HCT116 (cell line): ENCODE measurements around the gene DIDO1. TPM values are rescaled to one million over a fixed set of nuclear protein-coding genes. Genes with fewer than 3 reads are reported as not detected.

Experiments used
- ATAC-seq: fragments of 200-7000 bp; cut with Tn5 transposase; 2 replicates; pipeline ENCODE4 v1.9.1; 2020; ENCODE audit warnings: mild to moderate bottlenecking, moderate library complexity
- BruUV-seq: library from RNA; stranded (reverse); fragments of 400-500 nt; replicated peaks from 2 replicates; lab custom pipeline; 2021; lab: Mats Ljungman, UMichigan
- CTCF ChIA-PET: fragments of 300-600 bp; sonication (Branson Sonifier 250); formaldehyde crosslinking; loops from one replicate; lab custom pipeline; 2021; ENCODE audit warnings: antibody characterized with exemption; lab: Charles Lee
- POLR2A ChIA-PET: fragments of 300-600, 350-600 bp; sonication (Branson Sonifier 250); formaldehyde crosslinking; loops from one replicate; lab custom pipeline; 2021; ENCODE audit warnings: antibody characterized with exemption; lab: Charles Lee
- RAD21 ChIA-PET, 2 experiments: fragments of 300-600 bp; sonication (Branson Sonifier 250); formaldehyde crosslinking; loops; one replicate each; lab custom pipeline; 2023; ENCODE audit warnings: low total read pairs in 2 of 2; ENCODE audit not compliant: uncharacterized antibody in 2 of 2, unreplicated experiment in 2 of 2, low non-redundant PET in 1 of 2; lab: Charles Lee
- DNase-seq: peaks from one replicate; pipeline ENCODE4 v3.0.0-alpha.2; 2010; ENCODE audit warnings: low read depth, low spot score
- H2AFZ ChIP-seq: fragments of 200-600 bp; shearing (Covaris generic), sonication (generic); 2 replicates; pipeline ENCODE4 v1.6.1; 2017; ENCODE audit warnings: low read depth, mixed run types, mixed read lengths, antibody characterized with exemption, low read length; ENCODE audit not compliant: poor library complexity, severe bottlenecking
- H3K27ac ChIP-seq: 2 replicates; pipeline ENCODE4 v1.5.1; 2012; ENCODE audit warnings: low read depth, low read length
- H3K27me3 ChIP-seq: fragments of 200-600 bp; sonication (generic); 2 replicates; pipeline ENCODE4 v1.6.1; 2016; ENCODE audit warnings: mixed run types, low read length, mixed read lengths; ENCODE audit not compliant: insufficient read depth
- H3K36me3 ChIP-seq, 2 experiments: fragments of 200-500 bp in 1 of 2; fragments of 200-600 bp in 1 of 2; sonication (Bioruptor generic) in 1 of 2; sonication (generic) in 1 of 2; 2 replicates each; pipeline versions ENCODE4 v1.5.1 to v1.6.1; 2014 to 2016; ENCODE audit warnings: low read length in 2 of 2, inconsistent platforms in 1 of 2, mixed read lengths in 1 of 2, mixed run types in 1 of 2; ENCODE audit not compliant: insufficient read depth in 2 of 2, control insufficient read depth in 1 of 2
- H3K4me1 ChIP-seq, 2 experiments: fragments of 200-600 bp in 1 of 2; sonication (generic) in 1 of 2; 2 replicates each; pipeline versions ENCODE4 v1.5.1 to v1.6.1; 2012 to 2017; ENCODE audit warnings: low read length in 2 of 2, inconsistent platforms in 1 of 2, mild to moderate bottlenecking in 1 of 2, mixed read lengths in 1 of 2, mixed run types in 1 of 2, moderate library complexity in 1 of 2; ENCODE audit not compliant: insufficient read depth in 2 of 2, control insufficient read depth in 1 of 2
- H3K4me2 ChIP-seq: fragments of 200-600 bp; sonication (generic); 2 replicates; pipeline ENCODE4 v1.6.1; 2017; ENCODE audit warnings: mixed run types, low read length, mixed read lengths
- H3K4me3 ChIP-seq, 2 experiments: fragments of 200-600 bp in 1 of 2; sonication (generic) in 1 of 2; replicated peaks in 1 of 2; 2 replicates each; pipeline ENCODE4 v1.5.1; 2011 to 2016; ENCODE audit warnings: low read length in 2 of 2, control low read depth in 1 of 2, low read depth in 1 of 2, mild to moderate bottlenecking in 1 of 2, mixed read lengths in 1 of 2, mixed run types in 1 of 2
- H3K79me2 ChIP-seq: fragments of 200-600 bp; sonication (generic); 2 replicates; pipeline ENCODE4 v1.6.1; 2017; ENCODE audit warnings: mild to moderate bottlenecking, mixed run types, low read length, moderate library complexity, mixed read lengths; ENCODE audit not compliant: insufficient read depth
- H3K9ac ChIP-seq: fragments of 200-600 bp; sonication (generic); 2 replicates; pipeline ENCODE4 v1.6.1; 2016; ENCODE audit warnings: low read length, mixed read lengths
- H3K9me2 ChIP-seq: fragments of 200-600 bp; sonication (generic), shearing (Covaris generic); 2 replicates; pipeline ENCODE4 v1.6.1; 2017; ENCODE audit warnings: mixed run types, mild to moderate bottlenecking, moderate library complexity; ENCODE audit not compliant: insufficient read depth
- H3K9me3 ChIP-seq, 2 experiments: fragments of 200-500 bp in 1 of 2; fragments of 200-600 bp in 1 of 2; sonication (Bioruptor generic) in 1 of 2; sonication (generic) in 1 of 2; 2 replicates each; pipeline ENCODE4 v1.6.1; 2014 to 2017; ENCODE audit warnings: low read length in 2 of 2, mixed read lengths in 2 of 2, inconsistent platforms in 1 of 2, low read depth in 1 of 2, mild to moderate bottlenecking in 1 of 2, mixed run types in 1 of 2, moderate library complexity in 1 of 2; ENCODE audit not compliant: control insufficient read depth in 1 of 2, insufficient read depth in 1 of 2
- H4K20me1 ChIP-seq: fragments of 200-600 bp; sonication (generic), shearing (Covaris generic); 2 replicates; pipeline ENCODE4 v1.6.1; 2017; ENCODE audit warnings: mixed run types, mild to moderate bottlenecking, moderate library complexity; ENCODE audit not compliant: insufficient read depth
- CBX3 ChIP-seq: IDR thresholded peaks from 2 replicates; pipeline ENCODE4 v1.6.1; 2012; ENCODE audit warnings: low read depth
- CEBPB ChIP-seq: IDR thresholded peaks from 2 replicates; pipeline ENCODE4 v1.6.1; 2012; ENCODE audit warnings: low read depth
- EZH2 ChIP-seq: fragments of 200-600 bp; sonication (generic); IDR thresholded peaks from 2 replicates; pipeline ENCODE4 v1.6.1; 2017; ENCODE audit warnings: antibody characterized with exemption, mixed run types
- JUND ChIP-seq: IDR thresholded peaks from 2 replicates; pipeline ENCODE4 v1.6.1; 2012
- POLR2A ChIP-seq: IDR thresholded peaks from 2 replicates; pipeline ENCODE4 v1.7.0; 2011; ENCODE audit warnings: borderline replicate concordance; ENCODE audit not compliant: insufficient read depth, insufficient read length; ENCODE audit errors: extremely low read depth
- POLR2AphosphoS5 ChIP-seq: IDR thresholded peaks from 2 replicates; pipeline ENCODE4 v1.6.1; 2011; ENCODE audit warnings: mild to moderate bottlenecking, low read depth, low read length, moderate library complexity
- SRF ChIP-seq: IDR thresholded peaks from 2 replicates; pipeline ENCODE4 v1.6.1; 2012; ENCODE audit warnings: low read depth
- YY1 ChIP-seq: IDR thresholded peaks from 2 replicates; pipeline ENCODE4 v1.6.1; 2011; ENCODE audit warnings: low read length, low read depth, moderate library complexity, mild to moderate bottlenecking; ENCODE audit not compliant: insufficient replicate concordance; ENCODE audit errors: extremely low read depth
- intact Hi-C: fragments of 100-400 bp; cut with micrococcal nuclease; formaldehyde crosslinking; loops from 2 replicates; pipeline ENCODE4 v1.10.0; 2022
- total RNA-seq: library from RNA; stranded (reverse); gene quantifications from one replicate; pipeline ENCODE4 v1.2.1, GENCODE V29; 2021; ENCODE audit not compliant: unreplicated experiment

The DIDO1 gene
- total RNA-seq, 1 experiment from 2014 or later: 41.4 TPM

DNA sequence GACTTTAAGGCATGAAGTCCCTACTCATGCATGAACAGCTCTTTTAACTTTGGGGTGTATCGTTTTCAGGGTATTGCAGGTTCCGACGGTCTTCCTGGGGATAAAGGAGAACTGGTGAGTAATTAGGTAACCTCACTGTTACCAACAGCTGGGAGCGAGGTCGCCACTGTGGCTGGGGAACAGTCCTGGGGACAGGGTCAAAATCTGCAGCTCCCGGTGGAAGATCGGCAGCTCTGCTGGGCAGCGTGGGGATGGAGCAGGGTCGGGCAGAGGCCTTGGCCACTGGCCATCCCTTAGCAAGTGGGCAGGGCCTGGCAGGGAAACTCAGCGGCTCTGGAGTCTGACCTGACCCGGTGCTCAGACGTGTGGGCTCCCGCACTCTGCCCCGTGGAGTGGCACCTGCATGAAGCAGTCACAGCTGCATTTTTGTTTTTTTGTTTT, 93.3 kb downstream of the DIDO1 start:
- Histone ChIP-seq H3K36me3 (no peaks in the 10 kb centered on the region), H2AFZ (no peak overlapping the region), H3K9ac (peak overlapping the region; percentile 31; the same call in 1 of the 2 replicates), H3K9me2 (no peaks in the 10 kb centered on the region), H3K79me2 (no peaks in the 10 kb centered on the region), H3K4me2 (peak overlapping the region; percentile 72), H3K9me3 (no peaks in the 10 kb centered on the region), H4K20me1 (no peaks in the 10 kb centered on the region), H3K4me1 (peaks cover 15 to 21% of the 10 kb centered on the region in 2 experiments), H3K27ac (peak overlapping the region; percentile 67), H3K27me3 (no peaks in the 10 kb centered on the region), H3K4me3 (peak overlapping the region; percentile 38 to 49)
- peak; percentile 35 for ATAC-seq
- CTCF ChIA-PET: interaction anchor here (1.7 kb wide), 1 partner anchor 10 kb away, joined by 6 read pairs; no protein-coding TSS in a partner anchor
- BruUV-seq: no TSS peak
- POLR2A ChIA-PET: no interaction called here
- TF ChIP-seq SRF (no peak), CBX3 (no peak), JUND (no peak), EZH2 (no peak), POLR2A (no peak), CEBPB (no peak)
- RAD21 ChIA-PET: interaction anchor here in 1 of 2 experiments (1.2 kb wide), 1 partner anchor 10 kb away, joined by 3 read pairs; no protein-coding TSS in a partner anchor
- intact Hi-C loops: no loop called here
- DNase-seq: no peak

DNA sequence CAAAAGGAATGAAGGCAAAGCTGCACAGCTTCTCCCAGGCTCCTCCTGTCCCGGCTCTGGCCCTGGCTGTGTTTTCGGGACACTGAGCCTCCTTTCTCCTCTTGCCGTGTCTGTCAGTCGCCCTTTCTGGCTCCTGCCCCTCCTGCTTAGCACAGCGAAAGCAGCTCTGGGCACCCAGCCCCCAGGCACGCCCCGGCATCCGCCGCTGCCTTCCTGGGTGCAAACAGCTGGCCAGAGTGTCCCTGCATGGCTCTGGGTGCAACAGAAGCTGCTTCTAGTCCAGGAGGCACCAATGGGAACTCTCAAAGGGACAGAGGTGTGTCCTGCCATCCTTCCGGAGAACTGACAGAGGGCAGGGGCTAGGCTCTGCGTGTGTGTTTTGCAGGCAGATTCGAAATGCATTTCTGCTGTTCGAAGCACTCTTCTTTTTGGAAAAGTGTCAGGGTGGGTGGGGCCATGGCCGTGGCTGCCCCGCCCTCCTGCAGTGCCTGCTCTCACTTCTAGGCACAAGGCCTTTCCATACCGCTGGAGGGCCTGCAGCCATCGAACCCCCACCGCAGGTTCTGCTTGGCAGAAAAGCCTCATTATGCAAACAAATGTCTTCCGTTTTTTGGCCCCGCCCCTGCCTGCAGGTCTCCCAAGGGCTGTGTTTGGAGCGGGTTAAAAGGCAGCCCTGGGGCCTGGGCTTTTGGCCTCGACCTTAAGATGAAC, 93.9 kb downstream of the DIDO1 start:
- ChIA-PET CTCF (interaction anchor here (1.7 kb wide), 1 partner anchor 10 kb away, joined by 6 read pairs; no protein-coding TSS in a partner anchor), POLR2A (no interaction called here)
- no peak overlapping the region for H2AFZ ChIP-seq

More for the DNA sequence above, 93.9 kb downstream of the DIDO1 start:
- ATAC-seq: peak; percentile 92
- H3K36me3 ChIP-seq: no peaks in the 10 kb centered on the region
- RAD21 ChIA-PET: interaction anchor here in 1 of 2 experiments (1.2 kb wide), 1 partner anchor 10 kb away, joined by 3 read pairs; no protein-coding TSS in a partner anchor
- H3K9me2 ChIP-seq: no peaks in the 10 kb centered on the region
- peaks cover 15 to 21% of the 10 kb centered on the region in 2 experiments for H3K4me1 ChIP-seq
- peak; percentile 51 for DNase-seq
- H3K79me2 ChIP-seq: no peaks in the 10 kb centered on the region
- TF ChIP-seq YY1 (no peak), POLR2AphosphoS5 (peak; percentile 44; the same call in 1 of the 2 replicates), POLR2A (no peak)
- intact Hi-C loops: no loop called here
- peak overlapping the region; percentile 72 for H3K4me2 ChIP-seq
- H4K20me1 ChIP-seq: no peaks in the 10 kb centered on the region
- H3K27ac ChIP-seq: peak overlapping the region; percentile 67
- H3K4me3 ChIP-seq: peak overlapping the region; percentile 38 to 49
- H3K27me3 ChIP-seq: no peaks in the 10 kb centered on the region
- H3K9me3 ChIP-seq: no peaks in the 10 kb centered on the region
- BruUV-seq: no TSS peak
- peak overlapping the region; percentile 31; the same call in 1 of the 2 replicates for H3K9ac ChIP-seq
